ENCODE data around the gene MAGI2. TPM values are rescaled to one million over a fixed set of nuclear protein-coding genes. Genes with fewer than 3 reads are reported as not detected.

Gene MAGI2
- total RNA-seq, 1 experiment from 2014 or later = 14.3 TPM

DNA sequence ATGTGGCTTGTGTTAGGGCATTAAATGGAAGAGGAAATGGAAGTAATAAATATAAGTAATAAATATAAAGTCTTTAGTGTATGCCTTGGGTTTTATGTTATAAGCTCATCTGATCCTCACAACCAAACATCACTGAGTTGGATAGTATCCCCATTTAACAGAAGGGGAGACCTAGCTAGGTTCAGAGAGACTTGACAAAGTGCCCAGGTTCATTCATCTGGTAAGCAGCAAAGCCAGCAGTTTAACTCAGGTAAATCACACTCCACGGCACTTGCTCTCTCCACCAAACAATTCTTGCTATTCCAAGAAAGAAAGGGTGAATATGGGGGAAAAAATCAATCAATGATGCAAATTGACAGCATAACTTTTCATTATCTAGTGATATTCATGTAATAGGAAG is 167.3 kb downstream of the MAGI2 start:
- H2AK5ac ChIP-seq (ENCODE audit: insufficient read length, low read length) = no peak overlapping the region
- no peak overlapping the region for H2BK120ac ChIP-seq (ENCODE audit: low read depth, low read length, poor library complexity, severe bottlenecking)
- H3K23ac ChIP-seq (ENCODE audit: insufficient read length, low read depth, low read length) = no peak overlapping the region
- no peak overlapping the region for H2BK12ac ChIP-seq (ENCODE audit: insufficient read length, low read depth, low read length)
- no peak overlapping the region for H2BK5ac ChIP-seq (ENCODE audit: insufficient read length, low read length)
- H4K91ac ChIP-seq (ENCODE audit: insufficient read length, low read depth, low read length) = no peak overlapping the region
- no peak overlapping the region for H2BK15ac ChIP-seq (ENCODE audit: low read depth, low read length)
- H4K20me1 ChIP-seq (ENCODE audit: control insufficient read depth, insufficient read depth, insufficient read length) = no peaks in the 10 kb centered on the region
- Mint-ChIP-seq H3K4me3 (no peak overlapping the region), H3K36me3 (ENCODE audit: insufficient read depth in 1 of 3, low read depth in 3 of 3) (no peaks in the 10 kb centered on the region), H3K9me3 (no peaks in the 10 kb centered on the region), H3K27me3 (ENCODE audit: low read depth) (peaks cover 2% of the 10 kb centered on the region; the same call in 1 of the 2 replicates), H3K4me1 (no peaks in the 10 kb centered on the region), H3K27ac (no peak overlapping the region)
- no peaks in the 10 kb centered on the region for H3K27me3 ChIP-seq (ENCODE audit: insufficient read depth, low read length)
- H3K79me2 ChIP-seq (ENCODE audit: insufficient read depth, low read length) = no peaks in the 10 kb centered on the region
- H3K18ac ChIP-seq (ENCODE audit: insufficient read length, low read depth, low read length) = no peak overlapping the region
- H2AFZ ChIP-seq (ENCODE audit: low read length) = no peak overlapping the region
- no peaks in the 10 kb centered on the region for H3K23me2 ChIP-seq (ENCODE audit: insufficient read length, low read depth, low read length, poor library complexity, severe bottlenecking)
- no peak overlapping the region for H3K4me2 ChIP-seq (ENCODE audit: insufficient read depth, insufficient read length, low read length)
- H3K4ac ChIP-seq (ENCODE audit: low read depth, low read length) = no peak overlapping the region
- no peak overlapping the region for H3T11ph ChIP-seq (ENCODE audit: low read length)
- H3K9me3 ChIP-seq (ENCODE audit: control insufficient read depth, low read depth, low read length) = no peaks in the 10 kb centered on the region
- no peak overlapping the region for H3K14ac ChIP-seq (ENCODE audit: insufficient read depth, low read length)
- WGBS (ENCODE audit: extremely low coverage, insufficient read length, low lambda C conversion rate) = no CpG with 5 or more reads among the region's 1 CpG
- H3K79me1 ChIP-seq (ENCODE audit: insufficient read depth, low read depth, low read length, poor library complexity, severe bottlenecking) = no peaks in the 10 kb centered on the region
- H3K4me1 ChIP-seq (ENCODE audit: insufficient read depth, low read length) = no peaks in the 10 kb centered on the region
- H4K5ac ChIP-seq (ENCODE audit: insufficient read length, low read depth, low read length) = no peak overlapping the region
- no peak overlapping the region for H3K56ac ChIP-seq (ENCODE audit: insufficient read length, low read depth, low read length)
- no peak overlapping the region for H3K27ac ChIP-seq (ENCODE audit: insufficient read length, low read depth, low read length)
- H2BK20ac ChIP-seq (ENCODE audit: low read depth, low read length, poor library complexity, severe bottlenecking) = no peak overlapping the region
- DNase-seq = no peak
- no peak overlapping the region for H4K8ac ChIP-seq (replicated peaks; ENCODE audit: insufficient read length, low read depth, low read length)
- H3K9ac ChIP-seq (ENCODE audit: extremely low read depth, insufficient read length, low read length) = no peak overlapping the region
- TF ChIP-seq, protein P1, sequence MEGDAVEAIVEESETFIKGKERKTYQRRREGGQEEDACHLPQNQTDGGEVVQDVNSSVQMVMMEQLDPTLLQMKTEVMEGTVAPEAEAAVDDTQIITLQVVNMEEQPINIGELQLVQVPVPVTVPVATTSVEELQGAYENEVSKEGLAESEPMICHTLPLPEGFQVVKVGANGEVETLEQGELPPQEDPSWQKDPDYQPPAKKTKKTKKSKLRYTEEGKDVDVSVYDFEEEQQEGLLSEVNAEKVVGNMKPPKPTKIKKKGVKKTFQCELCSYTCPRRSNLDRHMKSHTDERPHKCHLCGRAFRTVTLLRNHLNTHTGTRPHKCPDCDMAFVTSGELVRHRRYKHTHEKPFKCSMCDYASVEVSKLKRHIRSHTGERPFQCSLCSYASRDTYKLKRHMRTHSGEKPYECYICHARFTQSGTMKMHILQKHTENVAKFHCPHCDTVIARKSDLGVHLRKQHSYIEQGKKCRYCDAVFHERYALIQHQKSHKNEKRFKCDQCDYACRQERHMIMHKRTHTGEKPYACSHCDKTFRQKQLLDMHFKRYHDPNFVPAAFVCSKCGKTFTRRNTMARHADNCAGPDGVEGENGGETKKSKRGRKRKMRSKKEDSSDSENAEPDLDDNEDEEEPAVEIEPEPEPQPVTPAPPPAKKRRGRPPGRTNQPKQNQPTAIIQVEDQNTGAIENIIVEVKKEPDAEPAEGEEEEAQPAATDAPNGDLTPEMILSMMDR (conservative IDR thresholded peaks at IDR 0.05) = no peak
